Liver (tissue), 9 donors: ENCODE measurements around the gene EIF2B5. TPM values are rescaled to one million over a fixed set of nuclear protein-coding genes. Genes with fewer than 3 reads are reported as not detected.

Experiments
- DNase-seq: peaks from one replicate; pipeline ENCODE4 v3.0.0-alpha.2; 2017; ENCODE audit warnings: low spot score
- H3K27ac ChIP-seq, 2 donors: one replicate each; pipeline ENCODE4 v1.7.0; 2013; ENCODE audit warnings: inconsistent platforms in 2 of 2, low read length in 2 of 2, control low read depth in 1 of 2, low read depth in 1 of 2, mild to moderate bottlenecking in 1 of 2
- H3K27me3 ChIP-seq, 4 donors: one replicate each; pipeline versions ENCODE4 v1.6.1 to v1.7.0; 2013; ENCODE audit warnings: low read length in 3 of 4, inconsistent platforms in 1 of 4, mild to moderate bottlenecking in 1 of 4, moderate library complexity in 1 of 4; ENCODE audit not compliant: control insufficient read depth in 4 of 4, insufficient read depth in 4 of 4
- H3K36me3 ChIP-seq, 4 donors: one replicate each; pipeline versions ENCODE4 v1.6.1 to v1.7.0; 2013; ENCODE audit warnings: low read length in 3 of 4, mild to moderate bottlenecking in 3 of 4, low read depth in 1 of 4, moderate library complexity in 1 of 4; ENCODE audit not compliant: control insufficient read depth in 4 of 4, insufficient read depth in 3 of 4
- H3K4me1 ChIP-seq, 4 donors: one replicate each; pipeline versions ENCODE4 v1.6.1 to v1.7.0; 2013; ENCODE audit warnings: low read length in 3 of 4, mild to moderate bottlenecking in 3 of 4, moderate library complexity in 1 of 4; ENCODE audit not compliant: control insufficient read depth in 4 of 4, insufficient read depth in 4 of 4
- H3K4me3 ChIP-seq, 3 donors: one replicate each; pipeline versions ENCODE4 v1.6.1 to v1.7.0; 2013; ENCODE audit warnings: low read length in 3 of 3, control low read depth in 1 of 3, low read depth in 1 of 3, mild to moderate bottlenecking in 1 of 3
- H3K9ac ChIP-seq, 2 donors: one replicate each; pipeline ENCODE4 v1.7.0; 2013; ENCODE audit warnings: low read length in 2 of 2, mild to moderate bottlenecking in 2 of 2, moderate library complexity in 2 of 2, control low read depth in 1 of 2, low read depth in 1 of 2
- H3K9me3 ChIP-seq, 4 donors: one replicate each; pipeline versions ENCODE4 v1.6.1 to v1.7.0; 2013; ENCODE audit warnings: low read length in 3 of 4; ENCODE audit not compliant: control insufficient read depth in 4 of 4
- ATF3 ChIP-seq: IDR thresholded peaks from 2 replicates; pipeline ENCODE4 v1.6.1; 2016; ENCODE audit warnings: antibody characterized with exemption
- CTCF ChIP-seq: fragments of 150-350 bp; IDR thresholded peaks from 2 replicates; pipeline ENCODE4 v1.5.1; 2017; ENCODE audit warnings: improper control_type of control experiment, low read depth, low read length; ENCODE audit not compliant: missing input control
- EGR1 ChIP-seq, 2 donors: IDR thresholded peaks; 2 replicates each; pipeline ENCODE4 v1.6.1; 2016 to 2018; ENCODE audit warnings: antibody characterized with exemption in 2 of 2, low read depth in 2 of 2
- FOXA1 ChIP-seq: IDR thresholded peaks from 2 replicates; pipeline ENCODE4 v1.6.1; 2016; ENCODE audit warnings: antibody characterized with exemption
- FOXA2 ChIP-seq: IDR thresholded peaks from 2 replicates; pipeline ENCODE4 v1.6.1; 2016; ENCODE audit warnings: antibody characterized with exemption
- GABPA ChIP-seq, 2 donors: IDR thresholded peaks in 1 of 2; conservative IDR thresholded peaks in 1 of 2; 2 replicates each; pipeline ENCODE4 v1.6.1; 2016; ENCODE audit warnings: antibody characterized with exemption in 2 of 2, mild to moderate bottlenecking in 1 of 2, moderate library complexity in 1 of 2
- HNF4A ChIP-seq, 2 donors: conservative IDR thresholded peaks; 2 replicates each; pipeline ENCODE4 v1.6.1; 2016; ENCODE audit warnings: antibody characterized with exemption in 2 of 2, mild to moderate bottlenecking in 2 of 2
- HNF4G ChIP-seq: IDR thresholded peaks from 2 replicates; pipeline ENCODE4 v1.6.1; 2016; ENCODE audit warnings: antibody characterized with exemption
- JUND ChIP-seq, 2 donors: IDR thresholded peaks; 2 replicates each; pipeline ENCODE4 v1.6.1; 2016; ENCODE audit warnings: antibody characterized with exemption in 2 of 2
- MAX ChIP-seq: IDR thresholded peaks from 2 replicates; pipeline ENCODE4 v1.6.1; 2016; ENCODE audit warnings: antibody characterized with exemption
- NR2F2 ChIP-seq: IDR thresholded peaks from 2 replicates; pipeline ENCODE4 v1.6.1; 2016; ENCODE audit warnings: antibody characterized with exemption
- RAD21 ChIP-seq, 2 donors: IDR thresholded peaks; 2 replicates each; pipeline ENCODE4 v1.6.1; 2016; ENCODE audit warnings: antibody characterized with exemption in 2 of 2, mild to moderate bottlenecking in 2 of 2
- REST ChIP-seq: IDR thresholded peaks from 2 replicates; pipeline ENCODE4 v1.6.1; 2016; ENCODE audit warnings: antibody characterized with exemption, mild to moderate bottlenecking
- RXRA ChIP-seq, 2 donors: IDR thresholded peaks; 2 replicates each; pipeline ENCODE4 v1.6.1; 2017 to 2018; ENCODE audit warnings: antibody characterized with exemption in 2 of 2, mild to moderate bottlenecking in 1 of 2
- SP1 ChIP-seq: IDR thresholded peaks from 2 replicates; pipeline ENCODE4 v1.6.1; 2018; ENCODE audit warnings: antibody characterized with exemption, mild to moderate bottlenecking
- TAF1 ChIP-seq: conservative IDR thresholded peaks from 2 replicates; pipeline ENCODE4 v1.6.1; 2016; ENCODE audit warnings: antibody characterized with exemption, mild to moderate bottlenecking
- YY1 ChIP-seq: IDR thresholded peaks from 2 replicates; pipeline ENCODE4 v1.6.1; 2016; ENCODE audit warnings: antibody characterized with exemption, mild to moderate bottlenecking
- ZBTB33 ChIP-seq: IDR thresholded peaks from 2 replicates; pipeline ENCODE4 v1.6.1; 2016; ENCODE audit warnings: antibody characterized with exemption
- WGBS: extraction: QIAGEN DNeasy Blood & Tissue Kit; methylation state at CpG from one replicate; pipeline ENCODE4 v1.1.7; 2013; 5-methylcytosine and 5-hydroxymethylcytosine counted together
- polyA plus RNA-seq, 2 donors: library from polyadenylated mRNA; stranded (reverse) in 1 of 2; unstranded in 1 of 2; fragments of 200-250 nt in 1 of 2; fragments of >200 nt in 1 of 2; fragmentation: Nextera tagmentation in 1 of 2; extraction: Ambion mirVana in 1 of 2; gene quantifications; one replicate each; pipeline versions ENCODE4 v1.2.1 to v1.2.3, GENCODE V29; 2013 to 2015
- total RNA-seq, 2 donors: library from RNA; depleted of rRNA; stranded (reverse); fragments of >200 nt; gene quantifications; one replicate each; pipeline ENCODE4 v1.2.3, GENCODE V29; 2014
- donor health status: healthy.
- donor health status: healthy.
- donor health status: healthy.
- donor health status: healthy.
- donor health status: healthy.

EIF2B5 gene
- total and polyA plus RNA-seq, 4 donors = 19.0 to 34.3 (median 24.4) TPM

GRCh38 chr3:184133840-184134745, 1.1 kb upstream of the EIF2B5 start:
- Histone ChIP-seq H3K36me3 (peaks cover 0 to 4% (median 1%) of the 10 kb centered on the region in 4 donors), H3K27ac (peak overlapping the region; percentile 83 to 91), H3K9ac (peak overlapping the region; percentile 85 to 86), H3K9me3 (no peaks in the 10 kb centered on the region), H3K4me3 (peak overlapping the region; percentile 72 to 97 (median 96)), H3K4me1 (peaks cover 2 to 32% (median 21%) of the 10 kb centered on the region in 4 donors), H3K27me3 (no peaks in the 10 kb centered on the region)
- TF ChIP-seq MAX (peak; percentile 94), ZBTB33 (no peak), YY1 (peak; percentile 82), ATF3 (no peak), JUND (IDR thresholded peaks at IDR 0.05) (no peak), RXRA (IDR thresholded peaks at IDR 0.05) (peak; percentile 53 to 66), FOXA1 (no peak), NR2F2 (peak; percentile 39), SP1 (peak; percentile 59), CTCF (no peak), TAF1 (no peak), REST (no peak), GABPA (IDR thresholded peaks at IDR 0.05 in 1 of 2, conservative IDR thresholded peaks at IDR 0.05 in 1 of 2) (peak in 1 of 2 donors; percentile 70), HNF4G (no peak), HNF4A (conservative IDR thresholded peaks at IDR 0.05) (peak in 1 of 2 donors; percentile 16), FOXA2 (no peak), RAD21 (IDR thresholded peaks at IDR 0.05) (no peak), EGR1 (IDR thresholded peaks at IDR 0.05; ENCODE audit: low read depth in 2 of 2) (peak in 1 of 2 donors; percentile 19)
- WGBS = 1% methylated on average over 37 of the region's 37 CpGs
- peak; percentile 72 for DNase-seq
